HPDE6-E6E7 (cell line): ENCODE results near the gene TNS1.
"Not testable (repeated sequence)": the region's sequence is repeated elsewhere in the genome, so short reads cannot be mapped to it uniquely, and the experiment has no call there.

ENCODE experiments used
- DNase-seq: peaks from one replicate; pipeline ENCODE4 v3.0.0; 2011; ENCODE audit warnings: missing footprints; ENCODE audit errors: extremely low spot score

Gene TNS1

DNA sequence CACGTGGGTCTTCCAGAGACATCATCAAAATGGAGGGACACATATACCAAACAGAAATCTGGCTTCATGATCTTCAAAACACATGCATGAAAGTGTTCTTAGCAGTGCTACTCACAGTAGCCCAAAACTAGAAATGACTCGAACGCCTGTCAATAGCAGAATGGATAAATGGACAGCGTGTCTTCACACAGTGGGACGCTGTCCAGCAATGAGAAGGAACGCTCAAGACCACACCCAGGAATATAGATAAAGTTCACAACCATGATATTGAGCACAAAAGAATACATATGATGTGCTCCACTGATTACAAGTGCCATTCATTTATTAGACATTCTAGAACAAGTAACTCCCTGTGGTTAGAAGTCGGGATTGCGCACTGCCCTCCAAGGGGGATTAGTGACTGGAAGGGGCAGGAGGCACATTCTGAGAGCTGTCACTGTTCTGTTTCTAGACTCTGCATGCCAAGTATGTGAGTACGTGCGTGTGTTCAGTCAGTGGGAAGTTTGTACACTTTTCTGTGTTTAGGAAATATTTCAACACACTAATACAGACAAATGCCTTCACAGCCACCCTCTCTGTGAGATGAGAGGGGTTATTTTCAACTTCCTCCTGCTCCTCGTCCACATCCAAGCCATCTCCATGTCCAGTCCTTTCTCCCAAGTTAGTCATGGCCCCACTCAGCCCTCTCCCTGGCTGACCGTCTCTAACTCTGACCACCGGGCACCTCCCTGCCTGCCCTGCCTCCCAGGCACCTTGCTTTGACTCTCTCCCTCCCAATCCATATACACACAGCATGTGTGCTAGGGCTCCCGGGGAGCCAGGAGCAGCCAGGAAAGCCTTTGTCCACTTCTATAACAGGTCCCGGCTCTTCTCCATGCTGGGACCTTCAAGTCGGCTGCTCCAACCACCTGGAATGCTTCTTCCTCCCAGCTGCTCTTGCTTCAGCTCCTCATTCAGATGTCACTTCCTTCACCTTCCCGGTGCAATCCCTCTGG, 26.9 kb upstream of the TNS1 start:
- no peak for DNase-seq

GRCh38 chr2:218028562-218029348, 26.0 kb upstream of the TNS1 start:
- DNase-seq: no peak

DNA sequence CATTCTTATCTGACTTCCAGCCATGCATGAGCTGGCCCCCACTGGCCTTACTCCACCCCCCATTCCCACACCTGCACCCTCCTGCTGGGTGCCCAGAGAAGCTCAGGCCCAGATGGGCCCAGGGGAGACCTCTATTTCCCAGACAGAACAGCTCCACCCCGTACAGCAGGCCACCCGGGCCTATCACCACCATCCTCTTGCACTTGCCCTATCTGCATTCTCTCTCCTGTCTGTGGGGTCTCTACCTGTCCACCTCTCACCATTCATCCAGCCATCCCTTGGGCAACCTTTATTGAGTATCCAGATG, 25.3 kb upstream of the TNS1 start:
- DNase-seq: no peak

DNA sequence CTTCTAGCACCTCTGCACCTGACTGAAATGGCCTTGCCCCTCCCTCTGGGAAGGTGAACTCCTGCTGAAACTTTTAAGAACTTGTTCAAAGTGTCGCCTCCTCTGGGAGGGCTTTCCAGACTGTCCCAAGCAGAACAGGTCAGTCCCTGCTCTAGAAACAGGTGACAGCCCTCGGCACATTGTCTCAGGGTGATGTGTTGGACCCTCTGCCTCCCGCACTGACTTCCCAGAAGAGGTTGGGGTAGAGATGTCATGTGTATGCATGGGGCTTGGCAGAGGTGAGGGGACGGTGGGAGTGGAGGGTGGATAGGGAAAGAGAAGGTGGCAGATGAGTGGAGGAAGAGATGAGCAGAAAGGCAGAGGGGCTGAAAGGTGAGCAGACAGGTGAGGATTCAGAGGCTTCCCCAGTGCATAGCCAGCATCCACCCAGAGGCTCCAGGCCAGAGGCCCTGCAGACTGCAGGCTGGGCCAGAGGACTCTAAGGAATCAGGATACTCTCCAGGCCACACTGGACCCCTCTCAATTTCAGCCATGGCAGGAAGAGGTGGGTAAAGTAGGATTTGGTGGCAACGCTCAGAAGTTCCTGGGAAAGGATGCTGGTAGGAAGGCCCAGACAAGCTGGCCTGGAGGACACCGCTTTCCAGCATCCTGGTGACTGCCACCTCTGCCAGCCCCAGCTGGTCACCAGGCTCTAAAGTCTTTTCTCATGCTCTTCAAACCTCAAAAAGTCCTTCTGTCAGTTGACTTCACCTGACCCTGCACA, 24.8 kb upstream of the TNS1 start:
- no peak for DNase-seq

- no peak for DNase-seq
These were observed 24.1 kb upstream of the TNS1 start for GRCh38 chr2:218026676-218027425.

- DNase-seq: no peak
These were observed 23.4 kb upstream of the TNS1 start for GRCh38 chr2:218026244-218026643.

- DNase-seq: no peak
These were observed 22.1 kb upstream of the TNS1 start for GRCh38 chr2:218024871-218025270.

GRCh38 chr2:218024336-218024735, 21.5 kb upstream of the TNS1 start:
- DNase-seq: no peak

DNA sequence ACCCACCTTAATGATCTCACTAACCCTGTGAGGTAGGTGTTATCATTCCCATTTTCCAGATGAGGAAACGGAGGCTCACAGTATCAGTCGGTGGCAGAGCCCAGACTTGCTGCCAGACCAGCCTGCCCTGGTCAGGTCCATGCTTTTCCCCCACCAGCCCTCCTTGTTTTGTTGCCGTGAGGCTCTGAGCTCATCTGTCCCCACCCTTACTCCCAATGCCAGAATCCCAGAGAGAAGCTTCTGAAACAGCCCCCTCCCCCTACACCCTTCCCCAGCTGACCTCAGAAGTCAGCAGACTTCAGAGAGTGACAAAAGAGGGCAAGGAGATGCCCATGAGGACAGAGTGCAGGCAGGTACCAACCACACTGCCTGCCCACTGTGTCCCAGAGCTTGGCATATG, 20.8 kb upstream of the TNS1 start:
- no peak for DNase-seq

DNA sequence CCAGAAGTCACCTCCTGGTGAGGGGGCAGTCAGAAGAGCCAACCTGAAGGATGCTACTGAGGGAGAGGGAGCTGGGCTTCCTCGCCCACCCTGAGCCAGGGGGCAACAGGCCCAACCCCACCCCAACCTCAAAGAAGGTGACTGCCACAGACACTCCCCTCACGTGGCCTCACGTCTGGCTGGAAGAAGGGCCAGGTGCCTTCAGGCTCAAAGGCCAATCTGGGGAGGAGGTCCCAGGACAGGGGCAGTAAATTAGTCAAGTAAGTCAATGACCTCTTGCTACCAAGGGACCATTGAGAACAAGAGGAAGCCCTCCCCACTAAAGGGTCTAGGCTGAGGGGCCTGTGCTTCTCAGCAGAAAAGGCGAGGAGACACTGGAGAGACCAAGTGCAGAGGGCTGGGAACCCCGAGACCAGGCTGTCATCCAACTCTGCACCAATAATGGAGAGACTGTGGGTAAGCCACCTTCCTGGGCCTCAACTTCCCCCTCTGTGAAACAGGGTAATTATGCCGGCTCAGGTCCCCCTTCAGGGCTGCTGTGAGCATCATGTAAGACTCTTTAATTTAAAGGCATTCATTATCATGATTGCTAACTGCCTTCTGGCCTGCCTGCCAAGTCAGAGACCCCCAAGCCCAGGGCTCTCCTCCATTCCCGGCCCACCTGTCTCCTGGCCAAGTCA, 20.2 kb upstream of the TNS1 start:
- DNase-seq: no peak

- DNase-seq: no peak
These were observed 19.5 kb upstream of the TNS1 start for GRCh38 chr2:218022131-218022850.

- DNase-seq: no peak
These were observed 18.8 kb upstream of the TNS1 start for GRCh38 chr2:218021536-218022071.

DNA sequence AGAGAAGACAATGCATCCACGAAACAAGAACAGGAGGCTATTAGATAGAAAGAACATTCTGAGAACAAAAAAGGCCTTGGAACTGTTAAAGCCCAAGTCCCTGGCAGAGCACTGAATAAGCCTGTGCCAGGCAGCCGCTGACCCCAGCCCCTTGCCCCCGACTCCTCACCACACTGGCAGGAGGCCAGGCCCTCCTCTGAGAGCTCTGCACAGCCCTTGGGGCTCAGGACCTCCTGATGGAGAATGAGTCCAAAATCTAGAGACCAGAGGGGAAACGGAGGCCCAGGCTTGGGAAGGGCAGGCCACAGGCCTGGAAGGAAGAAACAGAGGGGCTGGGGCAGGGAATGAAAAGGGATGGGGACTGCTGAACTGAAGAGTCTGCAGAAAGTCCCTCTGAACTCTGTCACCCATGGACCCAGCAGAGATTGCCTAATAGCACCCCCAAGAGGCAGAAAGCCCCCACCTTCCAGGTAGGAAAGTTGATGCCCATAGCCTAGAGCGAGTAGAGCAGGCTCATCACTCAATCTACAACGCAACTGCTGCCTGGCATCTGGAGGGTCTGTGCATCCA, 18.3 kb upstream of the TNS1 start:
- no peak for DNase-seq

DNA sequence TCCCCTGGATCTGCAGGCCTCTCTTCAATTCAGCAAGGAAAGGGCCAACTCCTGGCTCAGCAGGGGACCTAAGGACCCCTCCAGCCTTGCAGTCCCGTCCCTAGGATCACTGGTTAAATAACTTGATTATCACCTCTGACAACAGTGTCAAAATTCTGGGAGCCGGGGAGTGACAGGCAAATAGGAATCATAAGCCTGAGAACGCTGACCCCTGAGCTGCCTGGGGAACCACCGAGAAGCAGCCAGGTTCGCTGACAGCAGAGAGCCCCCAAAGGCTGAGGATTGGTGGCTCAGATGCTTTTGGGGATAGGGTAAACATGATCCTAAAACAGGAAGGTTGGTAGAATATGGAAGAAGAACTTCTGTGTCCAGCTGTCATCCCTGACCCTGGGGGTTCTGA, 17.5 kb upstream of the TNS1 start:
- DNase-seq: no peak

GRCh38 chr2:218019411-218020060, 16.7 kb upstream of the TNS1 start:
- no peak for DNase-seq

DNA sequence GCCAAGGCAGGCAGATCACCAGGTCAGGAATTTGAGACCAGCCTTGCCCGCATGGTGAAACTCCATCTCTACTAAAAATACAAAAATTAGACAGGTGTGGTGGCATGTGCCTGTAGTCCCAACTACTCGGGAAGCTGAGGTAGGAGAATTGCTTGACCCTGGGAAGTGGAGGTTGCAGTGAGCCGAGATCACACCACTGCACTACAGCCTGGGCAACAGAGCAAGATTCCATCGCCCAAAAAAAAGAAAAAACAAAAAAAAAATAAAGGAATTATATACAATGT, 16.0 kb upstream of the TNS1 start:
- not testable (repeated sequence) for DNase-seq

DNA sequence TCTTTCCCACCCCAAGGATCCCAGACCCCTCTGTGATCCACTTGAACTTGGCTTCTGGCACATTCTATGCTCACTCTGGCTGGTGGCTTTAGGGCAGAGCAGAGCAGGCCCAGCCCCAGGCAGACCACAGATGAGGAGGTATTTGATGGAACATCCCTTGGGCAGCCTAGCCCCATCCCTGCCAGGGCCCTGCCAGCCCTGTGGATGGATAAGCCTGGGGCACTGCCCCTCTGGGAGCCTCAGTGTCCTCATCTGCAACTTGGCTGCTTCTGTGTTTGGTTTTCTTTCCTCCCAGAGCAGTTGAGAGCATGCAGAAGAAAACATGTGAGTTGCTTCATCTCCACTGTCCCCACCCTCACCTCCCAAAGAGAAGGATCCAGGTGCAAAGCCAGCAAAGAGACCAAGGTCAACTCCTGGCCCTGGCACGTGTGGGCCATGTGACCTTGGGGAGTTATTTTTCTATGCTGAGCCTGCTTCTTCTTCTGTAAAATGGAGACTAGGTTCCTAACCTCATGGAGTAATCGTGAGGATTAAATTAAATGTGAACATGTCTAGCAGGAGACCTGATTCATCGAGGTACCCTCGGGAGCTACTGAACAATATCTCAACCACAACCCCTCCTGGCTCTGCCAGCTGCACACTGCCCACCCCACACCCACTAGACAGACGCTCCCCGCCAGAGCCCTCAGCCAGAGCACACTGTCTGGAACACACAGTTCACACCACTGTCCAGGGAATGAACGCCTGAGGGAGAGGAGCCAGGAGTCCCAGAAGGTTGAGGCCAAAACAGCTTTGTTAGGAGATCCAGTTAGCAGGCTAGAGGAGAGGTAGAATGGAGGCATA, 14.6 kb upstream of the TNS1 start:
- DNase-seq: no peak

DNA sequence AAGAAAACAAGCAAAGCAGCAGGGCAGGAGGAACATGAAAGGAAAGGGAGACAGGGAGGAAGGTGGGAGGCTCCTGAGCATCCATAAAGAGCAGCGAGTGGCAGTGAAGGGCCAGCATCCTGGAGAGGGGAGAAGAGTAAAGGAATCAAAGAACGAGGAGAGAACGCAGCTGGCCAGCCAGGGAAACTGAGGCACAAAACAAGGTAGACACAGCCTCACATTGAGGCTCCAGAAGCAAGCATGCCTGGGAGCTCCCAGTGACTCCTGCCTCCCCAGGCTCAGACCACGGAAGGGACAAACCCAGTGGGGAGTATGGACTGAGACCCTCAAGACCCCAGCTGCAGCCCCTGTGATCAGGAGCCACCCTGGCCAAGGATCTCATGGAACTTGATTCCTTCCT, 14.0 kb upstream of the TNS1 start:
- DNase-seq: no peak
